GM12801 (cell line): Measurements from ENCODE around the gene GSK3B.

ENCODE experiments used
- CTCF ChIP-seq: IDR thresholded peaks from one replicate; pipeline ENCODE4 v1.5.1; 2011; ENCODE audit warnings: control low read depth; ENCODE audit not compliant: insufficient read length; ENCODE audit errors: extremely low read depth

GSK3B gene

DNA sequence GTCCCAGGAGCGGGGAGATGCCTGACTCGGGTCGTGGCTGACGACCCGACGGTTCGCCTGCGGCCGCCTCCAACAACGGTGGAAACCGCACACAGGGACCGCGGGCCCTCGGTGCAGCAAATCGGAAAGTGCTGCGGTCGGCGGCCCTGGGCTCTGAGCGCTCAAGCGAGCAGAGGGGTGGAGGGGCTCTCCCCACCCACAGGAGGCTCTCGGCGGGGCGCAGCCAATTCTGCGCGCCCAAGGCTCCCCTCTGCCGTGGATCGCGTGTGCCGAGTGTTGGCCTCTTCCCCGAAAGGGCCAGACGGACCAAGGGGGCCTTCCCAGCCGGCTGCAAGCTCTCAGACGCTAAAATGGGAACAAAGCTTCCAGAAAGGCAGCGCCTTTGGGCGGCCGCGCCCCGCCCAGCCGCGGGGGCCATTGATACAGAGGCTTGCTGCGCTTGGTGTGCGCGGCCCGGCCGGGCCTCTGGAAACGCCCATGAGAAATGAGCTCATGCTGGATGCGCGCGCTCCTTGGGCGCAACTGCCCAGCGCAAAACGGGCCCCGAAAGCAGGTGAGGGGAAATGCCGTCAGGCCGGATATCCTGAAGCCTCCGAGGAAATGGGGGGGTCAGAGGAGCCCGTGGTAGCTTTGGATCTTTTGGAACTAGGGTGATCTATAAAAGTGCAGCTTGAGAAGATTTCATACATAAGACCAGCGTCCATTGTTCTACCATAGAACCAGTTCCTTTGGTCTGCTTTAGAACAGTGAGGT is 1.2 kb upstream of the GSK3B start:
- no peak for TF ChIP-seq CTCF

- no peak for TF ChIP-seq CTCF
Observed at GRCh38 chr3:120094776-120095225, 554 bp upstream of the GSK3B start.

DNA sequence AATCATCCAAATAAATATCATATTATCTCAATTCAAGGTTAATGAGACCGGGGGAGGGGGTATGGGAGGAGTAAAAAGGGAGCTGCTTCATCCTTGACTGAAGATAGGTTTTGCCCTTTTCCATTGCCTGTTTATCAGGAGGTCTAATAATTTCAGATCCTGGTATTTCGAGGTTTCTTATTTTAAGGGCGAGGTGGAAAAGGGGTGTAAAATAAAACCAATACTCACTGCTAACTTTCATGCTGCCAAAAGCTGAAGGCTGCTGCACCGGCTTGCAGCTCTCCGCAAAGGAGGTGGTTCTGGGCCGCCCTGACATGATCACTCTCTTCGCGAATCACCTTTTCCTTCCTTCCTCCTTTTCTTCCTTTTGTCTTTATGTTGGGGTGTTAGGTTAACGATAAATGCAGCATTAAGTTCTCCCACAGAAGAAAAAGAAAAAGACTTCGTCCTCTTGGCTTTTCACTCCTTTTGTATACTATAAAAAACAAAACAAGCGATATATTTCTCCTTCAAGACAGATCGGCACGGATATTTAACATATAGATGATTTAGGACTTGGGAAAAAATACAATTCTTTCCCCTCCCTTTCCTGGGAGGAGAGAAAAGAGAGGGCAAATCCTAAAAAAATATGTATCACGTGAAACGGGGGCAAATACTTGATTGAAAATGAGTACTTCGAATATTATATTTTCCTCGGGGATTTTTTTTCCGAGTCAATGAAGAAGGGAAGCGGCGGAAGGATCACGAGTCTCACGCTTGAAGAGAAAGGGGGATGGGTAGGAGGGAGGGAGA is 932 bp downstream of the GSK3B start:
- no peak for TF ChIP-seq CTCF

GRCh38 chr3:120092474-120092873 is 1.8 kb downstream of the GSK3B start:
- TF ChIP-seq CTCF: no peak

- TF ChIP-seq CTCF: no peak
Observed at GRCh38 chr3:120090422-120090821, 3.8 kb downstream of the GSK3B start.

GRCh38 chr3:120089089-120089488 is 5.2 kb downstream of the GSK3B start:
- TF ChIP-seq CTCF: no peak

DNA sequence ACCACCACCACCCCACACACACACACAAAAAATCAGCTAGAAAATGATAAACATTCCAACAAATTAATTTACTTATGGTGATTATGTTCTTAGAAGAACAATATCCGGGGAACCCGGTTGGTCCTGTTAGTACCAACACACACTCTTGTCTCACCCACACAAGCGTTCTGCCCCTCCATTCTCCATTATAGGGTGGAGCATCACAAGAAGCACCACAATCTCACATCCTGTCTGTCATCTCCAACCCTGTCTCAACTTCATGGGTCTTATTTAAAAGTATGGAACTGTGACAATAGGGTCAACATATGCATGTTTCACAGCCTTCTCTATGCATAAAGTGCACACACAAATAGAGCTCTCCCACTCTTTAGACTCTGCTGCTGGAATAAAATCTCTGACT is 5.6 kb downstream of the GSK3B start:
- TF ChIP-seq CTCF: no peak
